ENCODE data around the gene EVI2A.

Gene EVI2A

DNA sequence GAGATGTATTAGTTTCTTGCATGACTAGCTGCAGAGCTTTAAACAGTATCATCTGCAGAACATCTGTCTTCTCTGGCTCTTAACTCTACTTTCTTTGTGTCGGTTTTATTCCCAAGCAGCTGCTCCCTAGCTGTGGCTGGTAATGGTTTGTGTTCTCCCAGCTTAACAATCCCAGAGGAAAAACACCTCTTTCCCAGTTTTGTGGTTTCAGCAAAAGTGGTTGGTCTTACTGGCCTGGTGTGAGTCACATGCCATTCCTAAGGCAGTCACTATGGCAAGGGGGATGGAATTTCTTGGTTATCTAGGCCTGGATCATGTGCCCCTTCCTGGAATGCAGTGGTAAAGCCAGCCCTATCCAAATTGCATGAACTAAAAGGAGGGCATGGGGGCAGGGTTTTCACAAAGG lies 51.8 kb downstream of the EVI2A start:
- no peak for DNase-seq

DNA sequence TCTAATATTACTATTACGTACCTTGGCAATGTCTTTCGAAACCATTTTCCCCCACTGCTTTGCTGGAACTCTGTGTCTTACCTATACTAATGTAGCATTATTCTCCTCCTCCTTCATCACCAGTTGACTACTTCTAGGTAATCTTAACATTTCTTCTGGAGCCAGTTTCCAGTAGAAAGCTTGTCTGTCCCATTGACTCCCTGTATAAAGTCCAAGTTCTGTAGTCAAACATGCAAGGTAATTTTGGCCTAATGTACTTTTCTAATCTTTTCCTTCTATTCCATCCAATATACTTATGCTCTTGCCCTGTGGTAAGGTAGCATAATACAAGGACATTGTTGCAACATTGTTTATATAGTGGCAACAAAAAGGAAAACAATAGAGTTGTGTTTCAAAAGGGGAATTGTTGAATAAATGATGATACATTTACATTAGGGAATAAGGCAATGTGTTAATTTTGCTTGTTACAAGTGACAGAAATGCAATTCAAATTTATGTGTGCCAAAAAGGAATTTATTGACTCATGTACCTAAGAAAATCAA lies 52.3 kb downstream of the EVI2A start:
- DNase-seq: no peak

Data from NCI-H774 (cell line).